ENCODE results near the gene ZNF35.
A peak's percentile ranks its signal among the peaks of the same experiment; 100 is the strongest.
"Not testable (repeated sequence)": the region's sequence is repeated elsewhere in the genome, so short reads cannot be mapped to it uniquely, and the experiment has no call there.

ZNF35 gene

GRCh38 chr3:44648564-44649229 lies at the start of gene ZNF35:
Gene ZNF35 (plus strand): TSS chr3:44648732. CDS start chr3:44651068, 2,336 bp downstream.
- DNase-seq = peak; percentile 77

DNA sequence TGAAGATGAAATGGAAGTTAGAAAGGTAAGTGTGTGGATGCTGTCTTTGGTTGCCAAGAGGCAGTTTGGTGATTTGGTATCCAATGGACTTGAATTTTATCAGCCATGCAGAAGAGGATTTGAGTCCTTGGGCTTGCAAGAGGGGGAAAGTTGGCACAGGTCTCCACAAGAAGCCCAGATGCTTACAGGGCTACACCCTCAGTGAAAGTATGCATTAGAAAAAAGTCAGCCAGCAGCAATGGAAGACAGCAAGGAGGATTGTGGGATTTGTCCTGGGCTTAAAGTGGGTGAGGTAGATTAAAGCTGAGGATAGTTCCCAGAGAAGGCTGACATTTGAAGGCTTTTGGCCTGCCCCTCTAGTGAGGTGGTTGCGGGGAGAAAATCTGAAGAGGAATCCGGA lies 46.8 kb upstream of the ZNF35 start:
- no peak for DNase-seq

DNA sequence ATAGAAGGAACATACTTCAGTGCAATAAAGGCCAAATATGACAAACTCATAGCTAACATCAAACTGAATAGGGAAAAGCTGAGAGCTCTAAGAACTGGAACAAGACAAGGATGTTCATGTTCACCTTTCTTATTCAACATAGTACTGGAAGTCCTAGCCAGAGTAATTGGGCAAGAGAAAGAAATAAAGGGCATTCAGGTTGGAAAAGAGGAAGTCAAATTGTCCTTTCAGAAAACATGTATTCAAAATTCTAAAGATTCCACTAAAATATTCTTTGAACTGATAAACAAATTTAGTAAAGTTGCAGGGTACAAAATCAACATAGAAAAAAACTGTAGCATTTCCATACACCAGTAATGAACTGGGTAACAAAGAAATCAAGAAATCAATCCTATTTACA lies 35.9 kb upstream of the ZNF35 start:
- no peak for DNase-seq

GRCh38 chr3:44624749-44625480 lies 23.6 kb upstream of the ZNF35 start, which contains the start of gene ZNF197:
Gene ZNF197 (plus strand): TSS chr3:44625036. CDS start chr3:44629155, 4,119 bp downstream.
- peak; percentile 68 for DNase-seq

- no peak for DNase-seq
Measured at GRCh38 chr3:44628716-44629115, 19.8 kb upstream of the ZNF35 start.

DNA sequence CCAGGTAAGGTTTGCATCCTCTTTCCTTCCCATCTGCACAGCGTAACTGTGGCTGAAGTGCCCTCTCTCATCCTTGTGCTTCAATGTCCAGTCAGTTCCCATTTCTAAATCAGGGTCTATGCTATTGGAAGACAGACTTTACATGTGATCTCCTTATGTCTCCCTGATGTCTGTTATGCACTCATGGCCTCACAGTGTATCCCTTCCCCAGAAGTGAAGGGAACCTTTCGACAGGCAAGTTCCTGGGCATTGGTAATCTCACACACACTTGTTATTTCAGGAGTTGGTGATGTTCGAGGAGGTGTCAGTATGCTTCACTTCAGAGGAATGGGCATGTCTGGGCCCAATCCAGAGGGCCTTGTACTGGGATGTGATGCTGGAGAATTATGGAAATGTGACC lies 16.3 kb upstream of the ZNF35 start:
- DNase-seq = no peak

DNA sequence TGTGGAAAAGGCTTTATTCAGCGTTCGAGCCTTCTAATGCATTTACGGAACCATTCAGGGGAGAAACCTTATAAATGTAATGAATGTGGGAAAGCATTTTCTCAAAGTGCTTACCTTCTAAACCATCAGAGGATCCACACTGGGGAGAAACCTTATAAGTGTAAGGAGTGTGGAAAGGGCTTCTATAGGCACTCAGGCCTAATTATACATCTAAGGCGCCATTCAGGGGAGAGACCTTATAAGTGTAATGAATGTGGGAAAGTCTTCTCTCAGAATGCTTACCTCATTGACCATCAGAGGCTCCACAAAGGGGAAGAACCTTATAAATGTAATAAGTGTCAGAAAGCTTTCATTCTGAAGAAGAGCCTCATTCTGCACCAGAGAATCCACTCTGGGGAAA lies 6.2 kb upstream of the ZNF35 start:
- DNase-seq = no peak

GRCh38 chr3:44643024-44643423 lies 5.5 kb upstream of the ZNF35 start:
- no peak for DNase-seq

DNA sequence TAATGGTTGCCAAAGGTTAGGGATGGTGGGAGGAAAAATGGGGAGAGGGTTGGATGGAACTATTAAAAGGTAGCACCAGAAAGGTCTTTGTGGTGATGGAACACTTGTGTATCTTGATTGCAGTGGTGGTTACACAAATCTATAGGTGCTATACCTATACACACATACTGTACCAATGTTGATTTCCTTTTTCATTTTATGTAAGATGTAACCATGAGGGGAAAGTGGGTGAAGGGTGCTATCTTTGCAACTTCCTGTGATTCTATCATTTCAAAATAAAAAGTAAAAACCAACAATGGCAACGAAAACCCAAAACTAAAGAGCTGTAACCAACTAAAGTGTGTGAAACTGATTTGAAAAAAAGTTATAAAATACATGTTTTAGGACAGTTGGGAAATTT lies 761 bp upstream of the ZNF35 start:
- DNase-seq = no peak

GRCh38 chr3:44649709-44650108 lies 1.2 kb downstream of the ZNF35 start:
- no peak for DNase-seq

- no peak for DNase-seq
Measured at GRCh38 chr3:44654039-44654438, 5.5 kb downstream of the ZNF35 start.

GRCh38 chr3:44659015-44659414 lies 10.5 kb downstream of the ZNF35 start:
- no peak for DNase-seq

DNA sequence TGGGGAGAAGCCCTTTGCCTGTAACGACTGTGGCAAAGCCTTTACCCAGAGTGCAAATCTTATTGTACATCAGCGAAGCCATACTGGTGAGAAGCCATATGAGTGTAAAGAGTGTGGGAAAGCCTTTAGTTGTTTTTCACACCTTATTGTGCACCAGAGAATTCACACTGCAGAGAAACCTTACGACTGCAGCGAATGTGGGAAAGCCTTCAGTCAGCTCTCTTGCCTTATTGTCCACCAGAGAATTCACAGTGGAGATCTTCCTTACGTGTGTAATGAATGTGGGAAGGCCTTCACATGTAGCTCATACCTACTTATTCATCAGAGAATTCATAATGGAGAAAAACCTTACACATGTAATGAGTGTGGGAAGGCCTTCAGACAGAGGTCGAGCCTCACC lies 10.9 kb downstream of the ZNF35 start:
- no peak for DNase-seq

DNA sequence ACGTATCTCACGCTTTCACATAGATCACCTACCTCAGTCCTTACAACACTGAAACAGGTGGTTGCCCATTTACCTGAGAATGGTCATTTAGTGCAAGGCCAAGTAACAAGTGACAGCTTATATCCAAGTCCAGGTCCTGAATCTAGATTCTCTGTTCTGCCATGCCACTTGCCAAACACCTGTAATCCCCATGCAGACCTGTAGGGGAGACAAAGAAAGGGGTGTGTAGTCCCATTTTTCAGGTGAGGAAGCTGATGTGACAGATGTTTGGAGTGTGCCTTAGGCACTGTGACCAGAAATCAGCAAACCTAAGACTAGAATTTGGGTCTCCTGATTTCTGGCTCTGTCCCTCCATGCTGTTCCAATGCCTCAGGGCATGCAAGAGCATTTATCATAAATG lies 12.7 kb downstream of the ZNF35 start:
- no peak for DNase-seq

GRCh38 chr3:44665173-44665572 lies 16.6 kb downstream of the ZNF35 start:
- DNase-seq = no peak

GRCh38 chr3:44666346-44666745 lies 17.8 kb downstream of the ZNF35 start:
- no peak for DNase-seq

DNA sequence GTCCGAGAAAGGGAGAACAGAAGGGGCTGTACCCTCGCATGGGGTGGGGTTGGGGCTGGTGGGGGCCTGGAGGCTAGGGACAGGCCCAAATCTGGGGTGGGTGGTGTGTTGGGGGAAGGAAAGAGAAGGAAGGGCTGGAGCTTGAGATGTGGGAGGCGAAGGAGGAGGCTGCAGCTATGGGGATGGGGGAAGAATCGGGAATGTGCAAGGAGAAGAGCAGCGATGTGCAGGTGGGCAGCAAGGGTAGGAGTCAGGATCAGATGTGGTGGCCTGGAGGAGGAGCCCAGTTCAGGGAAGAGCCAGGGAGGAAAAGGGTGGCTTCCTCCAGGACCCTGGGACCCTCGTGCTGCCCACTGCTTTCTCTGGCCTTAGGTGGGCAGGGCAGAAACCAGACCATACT lies 21.2 kb downstream of the ZNF35 start:
- DNase-seq = no peak

GRCh38 chr3:44673466-44673865 lies 24.9 kb downstream of the ZNF35 start:
- DNase-seq = not testable (repeated sequence)

DNA sequence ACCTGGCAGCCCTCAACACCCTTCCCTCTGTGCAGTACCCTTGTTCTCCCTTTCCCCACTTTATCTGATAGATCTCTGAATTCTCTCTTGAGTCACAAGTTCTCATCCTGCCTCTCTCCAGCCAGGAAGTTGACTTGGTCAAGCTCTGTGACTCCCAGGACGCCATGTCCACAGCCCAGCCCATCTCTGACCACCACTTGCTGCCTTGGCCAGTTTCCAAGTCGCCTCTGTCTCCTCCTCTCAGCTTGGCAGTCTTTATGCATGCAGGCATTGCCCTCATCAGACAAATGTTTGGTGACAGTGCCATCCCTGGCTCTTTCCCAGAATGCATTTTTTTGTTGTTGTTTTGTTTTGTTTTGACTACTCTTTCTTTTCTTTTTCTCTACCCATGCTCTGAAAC lies 25.7 kb downstream of the ZNF35 start:
- no peak for DNase-seq

DNA sequence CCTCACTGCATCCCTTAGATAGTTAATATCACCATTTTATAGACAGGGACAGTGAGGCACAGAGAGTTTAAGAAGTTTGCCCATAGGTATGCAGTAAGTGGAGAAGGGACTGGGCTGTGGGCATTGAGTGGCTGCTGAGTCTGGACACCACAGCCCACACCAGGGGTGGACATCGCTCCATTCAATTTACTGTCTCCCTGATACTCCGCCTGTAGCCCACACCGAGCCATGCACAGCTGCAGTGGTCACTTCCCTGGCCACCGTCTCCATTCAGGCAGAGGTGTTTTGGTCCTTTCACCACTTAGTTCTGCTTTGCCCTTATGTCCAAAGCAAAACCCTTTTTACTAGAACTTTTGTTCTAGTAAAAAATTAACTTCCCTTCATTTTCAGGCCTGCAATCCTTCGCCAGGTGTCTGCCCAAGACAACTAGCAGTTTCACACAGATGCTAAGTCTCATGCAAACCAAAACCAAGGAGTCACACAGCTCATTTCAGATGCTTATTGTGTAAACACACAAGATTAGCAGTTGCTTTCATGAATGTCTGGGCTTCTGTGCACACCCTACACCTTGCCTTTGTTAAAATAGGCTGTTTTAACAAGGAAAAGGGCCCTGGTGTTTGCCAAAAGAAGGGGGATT lies 30.1 kb downstream of the ZNF35 start:
- DNase-seq = no peak

DNA sequence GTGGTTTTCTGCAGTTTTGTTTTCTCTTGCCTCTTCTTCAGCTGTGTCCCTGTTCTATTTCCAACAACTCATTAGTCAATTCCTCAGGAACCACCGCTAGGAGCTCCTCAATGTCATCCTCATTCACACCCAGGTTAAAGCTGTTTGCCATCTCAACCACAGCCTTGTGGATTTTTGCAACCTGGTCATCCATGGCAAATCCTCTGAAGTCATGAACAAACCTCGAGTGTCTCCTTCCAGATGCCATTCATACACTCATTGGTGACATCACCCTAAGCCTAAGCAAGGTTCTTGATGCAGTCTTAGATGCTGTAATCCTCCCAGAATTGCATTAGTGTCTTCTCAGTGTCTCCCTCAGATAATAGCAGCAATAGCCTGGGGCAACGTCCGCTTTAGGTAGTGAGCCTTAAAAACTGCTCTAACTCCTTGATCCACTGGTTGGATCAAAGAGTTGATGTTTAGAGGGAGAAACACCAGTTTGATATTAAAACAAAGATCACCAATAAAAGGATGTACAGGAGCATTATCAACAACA lies 32.5 kb downstream of the ZNF35 start:
- DNase-seq = no peak

DNA sequence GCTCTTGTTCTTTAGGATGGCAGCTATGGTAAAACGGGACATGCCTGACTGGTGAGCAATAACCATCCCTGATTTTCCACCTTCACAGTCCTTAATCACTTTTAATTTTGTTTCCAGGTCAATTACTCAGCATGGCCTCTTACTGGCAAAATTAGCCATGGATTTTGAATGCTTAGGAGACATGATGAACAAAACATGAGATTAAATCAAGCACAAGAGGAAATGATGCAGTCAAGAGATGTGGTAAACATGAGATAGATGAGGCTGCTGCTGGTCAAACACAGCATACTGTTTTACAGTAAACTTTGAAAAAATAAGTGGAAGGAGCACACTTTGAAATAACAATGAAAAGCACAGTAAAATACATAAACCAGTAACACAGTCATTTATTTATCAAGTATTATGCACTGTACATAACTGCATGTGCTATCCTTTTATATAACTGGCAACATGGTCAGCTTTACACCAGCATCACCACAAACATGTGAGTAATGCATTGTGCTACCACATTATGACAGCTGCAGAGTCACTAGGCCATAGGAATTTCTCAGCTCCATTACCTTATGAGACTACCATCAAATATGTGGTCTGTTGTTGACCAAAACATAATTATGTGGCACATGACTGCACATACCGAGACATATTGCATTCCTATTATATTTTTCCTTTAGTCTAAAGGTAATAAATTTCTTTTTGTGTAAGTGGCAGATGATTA lies 33.8 kb downstream of the ZNF35 start:
- DNase-seq = no peak

GRCh38 chr3:44685128-44685800 lies 36.7 kb downstream of the ZNF35 start:
- peak; percentile 13 for DNase-seq

All from SHP77 treated with DMSO at 0.1 percent for 48 hours (cell line).